HFFc6 (cell line): ENCODE results near the gene DSG2. TPM values are rescaled to one million over a fixed set of nuclear protein-coding genes. Genes with fewer than 3 reads are reported as not detected.

Experiments
- DNase-seq: peaks from one replicate; pipeline ENCODE4 v3.0.0-alpha.2; 2018
- H3K27ac Mint-ChIP-seq: 2 replicates; pipeline ENCODE4 v1.8.0; 2020; ENCODE audit warnings: mild to moderate bottlenecking, mixed read lengths
- H3K27me3 Mint-ChIP-seq: 2 replicates; pipeline ENCODE4 v1.8.0; 2021; ENCODE audit warnings: mild to moderate bottlenecking, moderate library complexity, mixed read lengths; ENCODE audit not compliant: insufficient read depth
- H3K36me3 Mint-ChIP-seq: 2 replicates; pipeline ENCODE4 v1.8.0; 2021; ENCODE audit warnings: low read depth, mixed read lengths
- H3K4me1 Mint-ChIP-seq: 2 replicates; pipeline ENCODE4 v1.8.0; 2020; ENCODE audit warnings: low read depth, mixed read lengths
- H3K4me3 Mint-ChIP-seq: 2 replicates; pipeline ENCODE4 v1.8.0; 2020; ENCODE audit warnings: mild to moderate bottlenecking, moderate library complexity, mixed read lengths
- H3K9me3 Mint-ChIP-seq: 2 replicates; pipeline ENCODE4 v1.8.0; 2020; ENCODE audit warnings: mild to moderate bottlenecking, mixed read lengths
- long read RNA-seq: library from polyadenylated mRNA; unstranded; transcript quantifications from one replicate; pipeline ENCODE4 v2.0.0, GENCODE V29; 2019
- total RNA-seq, 6 experiments: library from RNA; stranded (reverse); fragmentation: NEBNext Ultra II Directional; extraction: Animal tissue kit (Norgen Biotek cat#: 25700); gene quantifications; 2 replicates in 1 of 6; 3 replicates in 5 of 6; pipeline ENCODE4 v1.2.3, GENCODE V29; 2021
- TF ChIP-seq, protein P1 (sequence below): fragments of 200-600 bp; sonication (generic); IDR thresholded peaks from 2 replicates; pipeline ENCODE4 v1.5.0; 2021; ENCODE audit warnings: antibody characterized with exemption, mild to moderate bottlenecking

DSG2 gene
- not detected for total RNA-seq
- long read RNA-seq, result 0 reads

DNA sequence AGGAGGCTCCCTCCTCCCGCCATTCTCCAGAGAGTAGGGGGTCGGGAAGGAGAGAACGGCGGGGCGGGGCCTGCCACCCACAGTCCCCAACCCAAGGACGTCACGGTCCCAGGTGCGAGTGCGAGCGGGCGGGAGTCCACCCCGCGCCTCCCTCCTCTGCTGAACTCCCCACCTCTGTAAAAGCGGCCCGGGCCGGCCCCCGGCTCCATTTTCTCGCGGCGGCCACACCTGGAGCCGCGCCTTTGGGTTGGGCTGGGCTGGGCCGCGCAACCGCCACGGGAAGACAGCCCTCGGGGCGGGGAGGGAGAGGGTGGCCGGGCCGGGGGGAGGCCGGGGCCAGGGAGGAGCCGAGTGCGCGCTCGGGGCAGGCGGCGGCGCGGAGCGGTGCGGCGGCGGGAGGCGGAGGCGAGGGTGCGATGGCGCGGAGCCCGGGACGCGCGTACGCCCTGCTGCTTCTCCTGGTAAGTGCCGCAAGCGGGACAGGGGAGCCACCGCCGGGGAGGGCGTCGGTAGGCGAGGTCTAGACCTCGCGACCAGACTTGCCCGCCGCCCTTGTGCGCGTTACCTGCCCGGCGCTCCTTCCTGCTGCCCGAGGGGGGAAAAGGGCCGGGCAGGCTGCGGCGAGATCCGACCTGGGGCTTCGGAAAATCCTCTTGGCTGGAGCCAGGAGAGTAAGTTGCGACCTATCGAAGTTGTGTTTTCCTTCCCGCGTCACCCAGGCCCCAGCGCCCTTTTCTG is at the start of gene DSG2:
TSS of gene DSG2 (plus strand) at position 342 of the 738 bp plus-strand sequence. CDS start at position 417, 75 bp downstream.
- Mint-ChIP-seq H3K9me3 (peaks cover 40% of the 10 kb centered on the region), H3K4me3 (no peak within 1 kb of the TSS), H3K36me3 (no peaks in the 10 kb centered on the region), H3K4me1 (no peaks in the 10 kb centered on the region), H3K27me3 (no peaks in the 10 kb centered on the region; the same call in 1 of the 2 replicates), H3K27ac (no peak within 1 kb of the TSS)
- TF ChIP-seq, protein P1, sequence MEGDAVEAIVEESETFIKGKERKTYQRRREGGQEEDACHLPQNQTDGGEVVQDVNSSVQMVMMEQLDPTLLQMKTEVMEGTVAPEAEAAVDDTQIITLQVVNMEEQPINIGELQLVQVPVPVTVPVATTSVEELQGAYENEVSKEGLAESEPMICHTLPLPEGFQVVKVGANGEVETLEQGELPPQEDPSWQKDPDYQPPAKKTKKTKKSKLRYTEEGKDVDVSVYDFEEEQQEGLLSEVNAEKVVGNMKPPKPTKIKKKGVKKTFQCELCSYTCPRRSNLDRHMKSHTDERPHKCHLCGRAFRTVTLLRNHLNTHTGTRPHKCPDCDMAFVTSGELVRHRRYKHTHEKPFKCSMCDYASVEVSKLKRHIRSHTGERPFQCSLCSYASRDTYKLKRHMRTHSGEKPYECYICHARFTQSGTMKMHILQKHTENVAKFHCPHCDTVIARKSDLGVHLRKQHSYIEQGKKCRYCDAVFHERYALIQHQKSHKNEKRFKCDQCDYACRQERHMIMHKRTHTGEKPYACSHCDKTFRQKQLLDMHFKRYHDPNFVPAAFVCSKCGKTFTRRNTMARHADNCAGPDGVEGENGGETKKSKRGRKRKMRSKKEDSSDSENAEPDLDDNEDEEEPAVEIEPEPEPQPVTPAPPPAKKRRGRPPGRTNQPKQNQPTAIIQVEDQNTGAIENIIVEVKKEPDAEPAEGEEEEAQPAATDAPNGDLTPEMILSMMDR, result no peak
- no peak for DNase-seq

DNA sequence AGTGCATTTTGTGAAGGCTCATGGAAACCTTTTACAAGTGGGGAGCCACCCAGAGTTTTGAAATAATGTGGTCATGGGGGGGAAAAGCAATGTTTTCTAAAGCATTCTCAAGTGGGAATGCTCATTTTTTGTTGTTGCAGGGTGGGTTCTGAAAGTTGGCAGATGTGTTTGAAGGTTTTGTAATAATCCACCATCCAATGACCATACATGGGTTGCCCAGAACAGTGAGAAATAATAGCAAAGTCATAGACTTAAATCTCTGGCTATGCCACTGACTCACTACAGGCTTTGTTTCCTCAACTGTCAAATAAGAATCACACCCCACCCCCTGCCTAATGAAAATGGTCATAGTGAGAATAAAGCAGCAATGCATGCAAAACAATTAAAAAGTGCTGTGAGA is 47.6 kb upstream of the DSG2 start:
- no peak for DNase-seq
- Mint-ChIP-seq H3K9me3 (peaks cover 18% of the 10 kb centered on the region), H3K27ac (no peak overlapping the region), H3K4me3 (no peak overlapping the region), H3K4me1 (no peaks in the 10 kb centered on the region), H3K36me3 (no peaks in the 10 kb centered on the region), H3K27me3 (no peaks in the 10 kb centered on the region; the same call in 1 of the 2 replicates)
- TF ChIP-seq, protein P1, result no peak

DNA sequence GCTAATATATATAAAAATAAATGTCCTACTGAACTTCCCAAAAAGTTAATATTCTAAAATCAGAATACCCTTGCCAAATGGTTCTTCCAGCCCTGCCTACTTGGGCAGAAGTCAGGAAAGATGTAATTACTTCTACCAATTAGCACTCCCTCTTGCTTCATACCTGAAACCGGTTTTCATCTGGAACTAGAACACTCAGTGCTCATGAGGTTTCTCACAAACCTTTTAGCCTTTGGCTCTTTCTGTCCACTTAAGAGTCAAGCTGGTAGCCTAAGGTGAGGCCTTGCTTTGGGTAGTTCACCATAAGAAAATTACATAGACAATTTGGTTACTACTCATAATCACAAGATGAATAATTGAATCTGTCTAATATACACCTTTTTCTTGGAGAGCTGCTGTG is 46.4 kb upstream of the DSG2 start:
- H3K27me3 Mint-ChIP-seq, result no peaks in the 10 kb centered on the region; the same call in 1 of the 2 replicates
- DNase-seq, result no peak
- no peaks in the 10 kb centered on the region for H3K4me1 Mint-ChIP-seq
- H3K36me3 Mint-ChIP-seq, result no peaks in the 10 kb centered on the region
- TF ChIP-seq, protein P1, result no peak
- no peak overlapping the region for H3K4me3 Mint-ChIP-seq
- H3K27ac Mint-ChIP-seq, result no peak overlapping the region
- peaks cover 18% of the 10 kb centered on the region for H3K9me3 Mint-ChIP-seq

DNA sequence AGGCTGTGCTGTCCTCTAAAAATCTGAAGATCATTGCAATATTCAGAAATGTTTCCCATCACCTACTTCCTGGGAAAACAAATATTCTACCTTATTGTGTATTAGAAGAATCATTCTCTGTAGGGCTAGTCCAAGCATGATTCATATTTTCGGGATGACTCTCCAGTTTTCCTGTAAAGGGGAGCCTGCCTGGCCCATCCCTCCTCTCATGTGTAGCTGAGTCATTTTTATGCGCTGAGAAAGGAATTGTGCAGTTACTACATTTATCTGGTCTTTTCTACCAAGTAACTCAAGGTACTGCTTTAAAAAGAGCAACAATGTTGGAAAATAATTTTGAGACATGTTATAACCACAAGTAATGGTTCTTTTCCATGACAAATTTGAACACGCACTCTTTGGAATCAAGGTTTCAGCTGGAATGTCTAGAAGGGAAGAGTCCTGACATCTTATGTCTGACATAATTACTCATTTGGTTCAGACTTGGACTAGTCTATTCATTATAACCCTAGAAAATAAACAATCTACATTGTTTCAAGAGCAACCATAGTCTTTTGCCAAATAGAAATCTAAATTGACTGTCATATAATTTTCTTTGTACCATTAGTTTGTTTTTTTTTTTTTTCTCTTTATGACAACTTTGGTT is 43.8 kb upstream of the DSG2 start:
- no peak overlapping the region for H3K4me3 Mint-ChIP-seq
- peaks cover 27% of the 10 kb centered on the region for H3K9me3 Mint-ChIP-seq
- no peaks in the 10 kb centered on the region for H3K36me3 Mint-ChIP-seq
- TF ChIP-seq, protein P1, result no peak
- no peaks in the 10 kb centered on the region; the same call in 1 of the 2 replicates for H3K27me3 Mint-ChIP-seq
- H3K4me1 Mint-ChIP-seq, result no peaks in the 10 kb centered on the region
- H3K27ac Mint-ChIP-seq, result no peak overlapping the region
- no peak for DNase-seq

DNA sequence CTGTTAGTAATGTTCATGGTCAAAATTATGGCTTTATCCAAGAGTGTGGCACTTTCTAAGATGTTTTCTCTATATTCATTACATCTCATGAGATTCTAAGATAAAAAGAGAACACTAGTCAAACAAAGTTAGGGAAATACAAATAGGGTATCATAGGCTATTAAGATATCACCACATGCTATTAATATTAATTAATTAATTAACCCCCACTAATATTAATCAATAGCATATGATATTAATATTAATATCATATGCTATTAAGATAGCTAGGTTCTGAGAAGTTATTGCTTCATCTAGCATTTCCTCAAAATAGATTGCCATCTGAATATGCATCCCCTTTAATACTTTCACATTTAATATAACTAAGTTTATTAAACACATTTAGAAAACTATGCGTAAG is 28.3 kb upstream of the DSG2 start:
- Mint-ChIP-seq H3K4me3 (no peak overlapping the region), H3K27ac (no peak overlapping the region), H3K4me1 (no peaks in the 10 kb centered on the region), H3K36me3 (no peaks in the 10 kb centered on the region; the same call in 1 of the 2 replicates), H3K27me3 (no peaks in the 10 kb centered on the region), H3K9me3 (peaks cover 45% of the 10 kb centered on the region)
- TF ChIP-seq, protein P1, result no peak
- DNase-seq, result no peak
